CD14-positive monocyte (primary cell): Measurements from ENCODE around the gene UNC5C. TPM values are rescaled to one million over a fixed set of nuclear protein-coding genes. Genes with fewer than 3 reads are reported as not detected.

Experiments used
- DNase-seq, 3 donors: peaks; one replicate each; pipeline ENCODE4 v3.0.0-alpha.2; 2011 to 2022
- H2AFZ ChIP-seq: 2 replicates; pipeline ENCODE4 v1.6.0; 2012; ENCODE audit warnings: mild to moderate bottlenecking, low read depth, low read length, inconsistent platforms; ENCODE audit not compliant: insufficient read depth, poor library complexity, severe bottlenecking
- H3K27ac ChIP-seq, 2 donors: 1 replicate in 1 of 2; 2 replicates in 1 of 2; pipeline ENCODE4 v1.5.1; 2012 to 2013; ENCODE audit warnings: low read length in 2 of 2, control low read depth in 1 of 2, inconsistent platforms in 1 of 2, low read depth in 1 of 2, mild to moderate bottlenecking in 1 of 2
- H3K27me3 ChIP-seq, 2 donors: one replicate each; pipeline versions ENCODE4 v1.6.0 to v1.6.1; 2011 to 2013; ENCODE audit warnings: low read length in 2 of 2; ENCODE audit not compliant: control insufficient read depth in 2 of 2, insufficient read depth in 2 of 2
- H3K36me3 ChIP-seq, 2 donors: replicated peaks in 1 of 2; 1 replicate in 1 of 2; 2 replicates in 1 of 2; pipeline versions ENCODE4 v1.5.1 to v1.6.1; 2012 to 2013; ENCODE audit warnings: low read length in 2 of 2, control low read depth in 1 of 2, inconsistent platforms in 1 of 2, mild to moderate bottlenecking in 1 of 2; ENCODE audit not compliant: insufficient read depth in 2 of 2, control insufficient read depth in 1 of 2
- H3K4me1 ChIP-seq, 2 donors: 1 replicate in 1 of 2; 2 replicates in 1 of 2; pipeline versions ENCODE4 v1.5.1 to v1.6.1; 2012 to 2013; ENCODE audit warnings: low read length in 2 of 2, control low read depth in 1 of 2, inconsistent platforms in 1 of 2, mild to moderate bottlenecking in 1 of 2, moderate library complexity in 1 of 2; ENCODE audit not compliant: insufficient read depth in 2 of 2, control insufficient read depth in 1 of 2
- H3K4me2 ChIP-seq: replicated peaks from 2 replicates; pipeline ENCODE3; 2012; ENCODE audit warnings: low read length, moderate library complexity, mild to moderate bottlenecking; ENCODE audit not compliant: poor library complexity, severe bottlenecking; ENCODE audit errors: extremely low read depth
- H3K4me3 ChIP-seq, 3 experiments: fragments of 200-600 bp in 1 of 3; sonication (generic) in 1 of 3; replicated peaks in 1 of 3; 1 replicate in 2 of 3; 2 replicates in 1 of 3; pipeline ENCODE4 v1.5.1; 2011 to 2013; ENCODE audit warnings: low read length in 3 of 3, mild to moderate bottlenecking in 3 of 3, control low read depth in 2 of 3, low read depth in 2 of 3, inconsistent platforms in 1 of 3, moderate library complexity in 1 of 3
- H3K79me2 ChIP-seq: 2 replicates; pipeline ENCODE4 v1.6.0; 2012; ENCODE audit warnings: mild to moderate bottlenecking, control low read depth, inconsistent platforms, low read length, moderate library complexity; ENCODE audit not compliant: insufficient read depth
- H3K9ac ChIP-seq: 2 replicates; pipeline ENCODE4 v1.6.0; 2017; ENCODE audit warnings: low read length, mild to moderate bottlenecking; ENCODE audit not compliant: insufficient read depth, poor library complexity, severe bottlenecking
- H3K9me3 ChIP-seq, 2 donors: replicated peaks in 1 of 2; 1 replicate in 1 of 2; 2 replicates in 1 of 2; pipeline versions ENCODE4 v1.5.1 to v1.6.1; 2012 to 2013; ENCODE audit warnings: low read length in 2 of 2, control low read depth in 1 of 2; ENCODE audit not compliant: control insufficient read depth in 1 of 2, insufficient read depth in 1 of 2
- H4K20me1 ChIP-seq: 2 replicates; pipeline ENCODE4 v1.6.0; 2012; ENCODE audit warnings: mild to moderate bottlenecking, low read length, control low read depth, moderate library complexity; ENCODE audit not compliant: insufficient read depth
- H3K27ac Mint-ChIP-seq, 7 donors: one replicate each; pipeline ENCODE4 v1.8.0; 2020; ENCODE audit warnings: mild to moderate bottlenecking in 7 of 7, mixed read lengths in 7 of 7, moderate library complexity in 6 of 7, inconsistent platforms in 2 of 7
- H3K27me3 Mint-ChIP-seq, 3 donors: one replicate each; pipeline ENCODE4 v1.8.0; 2021 to 2022; ENCODE audit warnings: low read depth in 3 of 3, mild to moderate bottlenecking in 3 of 3, mixed read lengths in 3 of 3, moderate library complexity in 3 of 3, inconsistent platforms in 1 of 3
- H3K36me3 Mint-ChIP-seq, 2 donors: one replicate each; pipeline ENCODE4 v1.8.0; 2020; ENCODE audit warnings: mixed read lengths in 2 of 2, inconsistent platforms in 1 of 2, mild to moderate bottlenecking in 1 of 2
- H3K4me1 Mint-ChIP-seq: one replicate; pipeline ENCODE4 v1.8.0; 2020; ENCODE audit warnings: mild to moderate bottlenecking, mixed read lengths
- H3K4me3 Mint-ChIP-seq, 2 donors: one replicate each; pipeline ENCODE4 v1.8.0; 2020; ENCODE audit warnings: mild to moderate bottlenecking in 2 of 2, mixed read lengths in 2 of 2, moderate library complexity in 1 of 2
- H3K9me3 Mint-ChIP-seq, 7 donors: one replicate each; pipeline ENCODE4 v1.8.0; 2020 to 2022; ENCODE audit warnings: mixed read lengths in 7 of 7, mild to moderate bottlenecking in 6 of 7, moderate library complexity in 6 of 7, inconsistent platforms in 2 of 7
- WGBS: methylation state at CpG from one replicate; pipeline ENCODE4 v1.1.5; 2013; ENCODE audit warnings: missing lambda C conversion rate; ENCODE audit not compliant: insufficient coverage; 5-methylcytosine and 5-hydroxymethylcytosine counted together
- intact Hi-C, 2 donors: fragments of 100-400 bp; cut with micrococcal nuclease; formaldehyde crosslinking; loops; one replicate each; pipeline versions ENCODE4 v1.15.0 to v1.15.1; 2023
- polyA plus RNA-seq, 3 donors: library from polyadenylated mRNA; depleted of rRNA in 1 of 3; unstranded in 2 of 3; stranded (reverse) in 1 of 3; fragments of 300-500 nt in 2 of 3; fragments of >200 nt in 1 of 3; fragmentation: Illumina TruSeq in 2 of 3; gene quantifications; 1 replicate in 2 of 3; 2 replicates in 1 of 3; pipeline ENCODE4 v1.2.3, GENCODE V29; 2012 to 2021
- TF ChIP-seq, protein P1 (sequence below): fragments of 200-600 bp; IDR thresholded peaks from one replicate; pipeline ENCODE4 v1.8.0; 2022; ENCODE audit warnings: antibody characterized with exemption, mild to moderate bottlenecking

The UNC5C gene
- polyA plus RNA-seq, 3 donors: 0.03 TPM; not detected in 2

GRCh38 chr4:95511477-95511876, 37.3 kb downstream of the UNC5C start:
- H3K27me3 ChIP-seq: no peaks in the 10 kb centered on the region
- H3K27ac ChIP-seq: no peak overlapping the region
- no peaks in the 10 kb centered on the region for H3K36me3 ChIP-seq
- peaks cover 0 to 1% (median 0%) of the 10 kb centered on the region in 3 donors for H3K27me3 Mint-ChIP-seq
- H4K20me1 ChIP-seq: no peaks in the 10 kb centered on the region
- H3K4me2 ChIP-seq: no peak overlapping the region
- no peaks in the 10 kb centered on the region for H3K79me2 ChIP-seq
- no peaks in the 10 kb centered on the region for H3K4me1 ChIP-seq
- H3K27ac Mint-ChIP-seq: no peak overlapping the region
- no peak overlapping the region for H3K9ac ChIP-seq
- DNase-seq: no peak
- H3K9me3 Mint-ChIP-seq: peaks cover 0 to 2% (median 0%) of the 10 kb centered on the region in 7 donors
- H3K36me3 Mint-ChIP-seq: no peaks in the 10 kb centered on the region
- H2AFZ ChIP-seq: no peak overlapping the region
- no CpG with 5 or more reads among the region's 3 CpGs for WGBS
- no peak overlapping the region for H3K4me3 ChIP-seq
- intact Hi-C loops: no loop called here
- no peaks in the 10 kb centered on the region for H3K4me1 Mint-ChIP-seq
- H3K9me3 ChIP-seq: no peaks in the 10 kb centered on the region
- TF ChIP-seq, protein P1, sequence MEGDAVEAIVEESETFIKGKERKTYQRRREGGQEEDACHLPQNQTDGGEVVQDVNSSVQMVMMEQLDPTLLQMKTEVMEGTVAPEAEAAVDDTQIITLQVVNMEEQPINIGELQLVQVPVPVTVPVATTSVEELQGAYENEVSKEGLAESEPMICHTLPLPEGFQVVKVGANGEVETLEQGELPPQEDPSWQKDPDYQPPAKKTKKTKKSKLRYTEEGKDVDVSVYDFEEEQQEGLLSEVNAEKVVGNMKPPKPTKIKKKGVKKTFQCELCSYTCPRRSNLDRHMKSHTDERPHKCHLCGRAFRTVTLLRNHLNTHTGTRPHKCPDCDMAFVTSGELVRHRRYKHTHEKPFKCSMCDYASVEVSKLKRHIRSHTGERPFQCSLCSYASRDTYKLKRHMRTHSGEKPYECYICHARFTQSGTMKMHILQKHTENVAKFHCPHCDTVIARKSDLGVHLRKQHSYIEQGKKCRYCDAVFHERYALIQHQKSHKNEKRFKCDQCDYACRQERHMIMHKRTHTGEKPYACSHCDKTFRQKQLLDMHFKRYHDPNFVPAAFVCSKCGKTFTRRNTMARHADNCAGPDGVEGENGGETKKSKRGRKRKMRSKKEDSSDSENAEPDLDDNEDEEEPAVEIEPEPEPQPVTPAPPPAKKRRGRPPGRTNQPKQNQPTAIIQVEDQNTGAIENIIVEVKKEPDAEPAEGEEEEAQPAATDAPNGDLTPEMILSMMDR: no peak
- no peak overlapping the region for H3K4me3 Mint-ChIP-seq

GRCh38 chr4:95510877-95511276, 37.9 kb downstream of the UNC5C start:
- intact Hi-C loops: no loop called here
- no peak overlapping the region for H3K4me3 Mint-ChIP-seq
- Histone ChIP-seq H3K4me1 (no peaks in the 10 kb centered on the region), H3K9ac (no peak overlapping the region), H2AFZ (no peak overlapping the region), H3K4me3 (no peak overlapping the region), H3K27me3 (no peaks in the 10 kb centered on the region), H3K79me2 (no peaks in the 10 kb centered on the region), H3K36me3 (no peaks in the 10 kb centered on the region), H3K9me3 (no peaks in the 10 kb centered on the region), H3K4me2 (no peak overlapping the region), H3K27ac (no peak overlapping the region), H4K20me1 (no peaks in the 10 kb centered on the region)
- TF ChIP-seq, protein P1: no peak
- no peaks in the 10 kb centered on the region for H3K36me3 Mint-ChIP-seq
- H3K27me3 Mint-ChIP-seq: peaks cover 0 to 1% (median 0%) of the 10 kb centered on the region in 3 donors
- 90% methylated on average over 2 of the region's 2 CpGs for WGBS
- no peak overlapping the region for H3K27ac Mint-ChIP-seq
- H3K4me1 Mint-ChIP-seq: no peaks in the 10 kb centered on the region
- no peak for DNase-seq
- H3K9me3 Mint-ChIP-seq: peaks cover 0 to 2% (median 0%) of the 10 kb centered on the region in 7 donors
